SH-SY5Y (cell line): ENCODE measurements around the gene HNRNPCL2.
"Not testable (repeated sequence)": the region's sequence is repeated elsewhere in the genome, so short reads cannot be mapped to it uniquely, and the experiment has no call there.

Source experiments
- GATA2 ChIP-seq: IDR thresholded peaks from 2 replicates; pipeline ENCODE4 v1.6.1; 2011; ENCODE audit warnings: mild to moderate bottlenecking, low read depth, low read length
- GATA3 ChIP-seq: IDR thresholded peaks from 2 replicates; pipeline ENCODE4 v1.6.1; 2011; ENCODE audit warnings: low read depth, mild to moderate bottlenecking, low read length, moderate library complexity

- not testable (repeated sequence) for TF ChIP-seq GATA2, GATA3
These were observed at the start of gene HNRNPCL2 for GRCh38 chr1:13116754-13117153.
